DND-41 (cell line): ENCODE results near the gene ASB12.

Source experiments
- ATAC-seq: fragments of 200-7000 bp; cut with Tn5 transposase; 3 replicates; pipeline ENCODE4 v1.9.1; 2021; ENCODE audit warnings: low read depth; ENCODE audit not compliant: insufficient read depth
- DNase-seq: peaks from one replicate; pipeline ENCODE4 v3.0.0-alpha.2; 2020
- H2AFZ ChIP-seq: 2 replicates; pipeline ENCODE4 v1.6.0; 2012; ENCODE audit warnings: low read depth, low read length
- H3K27ac ChIP-seq: 2 replicates; pipeline ENCODE4 v1.5.1; 2012; ENCODE audit warnings: low read length, inconsistent platforms
- H3K27me3 ChIP-seq: fragments of 200-600 bp; sonication (generic); 2 replicates; pipeline ENCODE4 v1.6.0; 2012; ENCODE audit warnings: low read length, mild to moderate bottlenecking, inconsistent platforms; ENCODE audit not compliant: insufficient read depth, poor library complexity
- H3K36me3 ChIP-seq: 2 replicates; pipeline ENCODE4 v1.5.1; 2012; ENCODE audit warnings: low read length, inconsistent platforms; ENCODE audit not compliant: insufficient read depth
- H3K4me1 ChIP-seq: 2 replicates; pipeline ENCODE4 v1.5.1; 2012; ENCODE audit warnings: mild to moderate bottlenecking, low read length; ENCODE audit not compliant: insufficient read depth
- H3K4me2 ChIP-seq: 2 replicates; pipeline ENCODE4 v1.6.0; 2012; ENCODE audit warnings: mild to moderate bottlenecking, moderate library complexity, low read length, inconsistent platforms; ENCODE audit not compliant: insufficient read depth
- H3K4me3 ChIP-seq, 2 experiments: fragments of 200-600 bp in 1 of 2; shearing (Covaris generic) in 1 of 2; 2 replicates each; pipeline ENCODE4 v1.5.1; 2012 to 2016; ENCODE audit warnings: inconsistent platforms in 2 of 2, low read length in 2 of 2, mild to moderate bottlenecking in 2 of 2, low read depth in 1 of 2, moderate library complexity in 1 of 2
- H3K79me2 ChIP-seq: 2 replicates; pipeline ENCODE4 v1.6.0; 2012; ENCODE audit warnings: low read length, inconsistent platforms; ENCODE audit not compliant: insufficient read depth
- H3K9ac ChIP-seq: 2 replicates; pipeline ENCODE4 v1.6.0; 2012; ENCODE audit warnings: low read depth, mild to moderate bottlenecking, inconsistent platforms, low read length, moderate library complexity
- H3K9me3 ChIP-seq: 2 replicates; pipeline ENCODE4 v1.5.1; 2012; ENCODE audit warnings: low read length, moderate library complexity, mild to moderate bottlenecking, inconsistent platforms; ENCODE audit not compliant: insufficient read depth, severe bottlenecking
- H4K20me1 ChIP-seq: 2 replicates; pipeline ENCODE4 v1.6.0; 2012; ENCODE audit warnings: low read length; ENCODE audit not compliant: insufficient read depth
- EZH2 ChIP-seq: IDR thresholded peaks from 3 replicates; pipeline ENCODE4 v1.6.1; 2012; ENCODE audit warnings: borderline replicate concordance, low read depth, mild to moderate bottlenecking, moderate library complexity, low read length, inconsistent platforms; ENCODE audit not compliant: severe bottlenecking
- TF ChIP-seq, protein P1 (sequence below): IDR thresholded peaks from 2 replicates; pipeline ENCODE4 v1.5.1; 2012; ENCODE audit warnings: borderline replicate concordance, low read length, moderate library complexity, mild to moderate bottlenecking; ENCODE audit not compliant: poor library complexity, severe bottlenecking; ENCODE audit errors: extremely low read depth

The ASB12 gene

DNA sequence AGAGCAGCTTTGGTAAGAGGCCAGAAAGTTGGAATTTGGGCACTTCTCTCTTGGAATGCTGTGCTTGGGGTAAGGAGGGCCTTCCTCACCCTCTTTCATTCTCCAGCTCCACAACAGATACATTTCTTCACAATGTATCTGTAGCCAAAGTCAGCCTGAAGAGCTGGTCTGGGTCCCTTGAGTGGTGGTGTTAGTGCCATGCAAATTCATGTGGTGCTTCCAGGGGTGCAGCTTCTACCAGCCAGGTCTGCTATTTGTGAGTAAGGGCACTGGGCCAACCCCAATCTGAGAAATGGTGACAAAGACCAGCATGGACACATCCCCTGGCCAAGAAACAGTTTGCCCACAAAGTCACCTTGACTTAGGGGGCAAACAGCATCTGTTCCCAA lies 42.7 kb downstream of the ASB12 start:
- DNase-seq (no peak), ATAC-seq (no peak)
- no peak overlapping the region for H2AFZ ChIP-seq
- H3K27ac ChIP-seq: no peak overlapping the region
- no peaks in the 10 kb centered on the region for H3K79me2 ChIP-seq
- no peak overlapping the region for H3K4me3 ChIP-seq
- H3K4me2 ChIP-seq: no peak overlapping the region
- no peak overlapping the region for H3K9ac ChIP-seq
- H3K9me3 ChIP-seq: no peaks in the 10 kb centered on the region
- H4K20me1 ChIP-seq: no peaks in the 10 kb centered on the region
- no peaks in the 10 kb centered on the region for H3K4me1 ChIP-seq
- peaks cover 28% of the 10 kb centered on the region for H3K36me3 ChIP-seq
- no peaks in the 10 kb centered on the region for H3K27me3 ChIP-seq
- no peak for TF ChIP-seq EZH2
- TF ChIP-seq, protein P1, sequence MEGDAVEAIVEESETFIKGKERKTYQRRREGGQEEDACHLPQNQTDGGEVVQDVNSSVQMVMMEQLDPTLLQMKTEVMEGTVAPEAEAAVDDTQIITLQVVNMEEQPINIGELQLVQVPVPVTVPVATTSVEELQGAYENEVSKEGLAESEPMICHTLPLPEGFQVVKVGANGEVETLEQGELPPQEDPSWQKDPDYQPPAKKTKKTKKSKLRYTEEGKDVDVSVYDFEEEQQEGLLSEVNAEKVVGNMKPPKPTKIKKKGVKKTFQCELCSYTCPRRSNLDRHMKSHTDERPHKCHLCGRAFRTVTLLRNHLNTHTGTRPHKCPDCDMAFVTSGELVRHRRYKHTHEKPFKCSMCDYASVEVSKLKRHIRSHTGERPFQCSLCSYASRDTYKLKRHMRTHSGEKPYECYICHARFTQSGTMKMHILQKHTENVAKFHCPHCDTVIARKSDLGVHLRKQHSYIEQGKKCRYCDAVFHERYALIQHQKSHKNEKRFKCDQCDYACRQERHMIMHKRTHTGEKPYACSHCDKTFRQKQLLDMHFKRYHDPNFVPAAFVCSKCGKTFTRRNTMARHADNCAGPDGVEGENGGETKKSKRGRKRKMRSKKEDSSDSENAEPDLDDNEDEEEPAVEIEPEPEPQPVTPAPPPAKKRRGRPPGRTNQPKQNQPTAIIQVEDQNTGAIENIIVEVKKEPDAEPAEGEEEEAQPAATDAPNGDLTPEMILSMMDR: no peak

DNA sequence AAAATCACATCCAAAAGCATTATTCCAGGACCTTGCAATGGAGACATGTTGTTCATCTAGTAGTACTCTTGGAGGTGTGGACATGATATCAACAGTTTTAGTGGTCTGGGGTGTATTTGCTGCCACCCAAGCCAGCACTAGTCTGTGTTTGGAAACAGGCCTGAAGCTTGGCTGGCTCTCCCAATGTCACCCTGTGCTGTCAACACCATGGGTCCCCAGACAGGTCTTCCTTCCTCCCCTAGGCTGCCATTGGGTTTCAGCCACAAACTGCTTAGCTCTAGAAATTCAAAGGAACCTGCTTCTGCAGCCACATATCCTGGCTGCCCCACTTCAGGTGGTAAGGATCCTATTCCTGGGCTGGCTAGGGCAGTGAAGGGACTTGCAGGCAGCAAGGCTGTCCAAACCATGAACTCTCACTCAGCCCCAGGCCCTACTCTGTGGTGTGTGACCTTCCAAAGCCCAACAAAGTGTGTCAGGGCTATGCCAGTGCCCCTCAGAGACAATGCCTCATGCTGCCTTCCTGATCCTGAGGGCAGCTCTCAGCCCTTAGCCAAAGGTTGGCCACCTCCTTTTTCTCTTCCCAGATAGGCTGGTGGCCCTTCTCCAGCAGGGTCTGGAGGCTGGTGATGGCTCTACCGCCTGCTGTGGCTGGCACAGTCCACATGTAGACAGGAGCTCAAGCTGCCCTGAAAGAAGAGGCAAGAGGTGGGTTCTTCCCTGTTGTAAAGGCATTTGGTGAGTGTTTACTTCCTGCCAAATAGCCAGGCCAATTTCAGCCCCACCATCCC lies 43.2 kb downstream of the ASB12 start:
- Histone ChIP-seq H3K9me3 (no peaks in the 10 kb centered on the region), H3K4me2 (no peak overlapping the region), H2AFZ (no peak overlapping the region), H3K27ac (no peak overlapping the region), H3K9ac (no peak overlapping the region), H4K20me1 (no peaks in the 10 kb centered on the region), H3K4me3 (no peak overlapping the region), H3K36me3 (peaks cover 23% of the 10 kb centered on the region; the same call in 1 of the 2 replicates), H3K4me1 (no peaks in the 10 kb centered on the region), H3K79me2 (no peaks in the 10 kb centered on the region), H3K27me3 (no peaks in the 10 kb centered on the region)
- no peak for TF ChIP-seq EZH2
- TF ChIP-seq, protein P1: no peak
- no peak for ATAC-seq
- no peak for DNase-seq

DNA sequence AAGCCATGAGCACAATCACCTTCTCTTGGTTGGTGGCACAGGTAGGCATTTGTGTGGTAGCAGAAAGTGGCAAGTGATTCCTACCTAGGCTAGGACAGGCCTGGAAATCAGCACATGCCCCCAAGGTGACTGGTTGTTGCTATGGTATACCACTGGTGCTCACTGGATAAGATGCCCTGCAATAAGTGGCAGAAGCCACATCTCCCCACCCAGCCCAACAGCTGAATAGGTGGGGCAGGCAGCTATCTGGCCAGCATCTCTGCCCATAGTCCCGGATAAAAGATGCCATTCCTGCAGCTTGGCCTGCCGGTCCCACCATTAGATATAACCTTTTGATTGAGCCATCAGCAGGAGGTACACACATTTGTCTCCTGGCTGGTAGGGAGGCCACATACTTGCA lies 46.0 kb downstream of the ASB12 start:
- H4K20me1 ChIP-seq: no peaks in the 10 kb centered on the region
- DNase-seq: no peak
- no peak overlapping the region for H3K4me2 ChIP-seq
- no peak overlapping the region for H3K27ac ChIP-seq
- H3K4me1 ChIP-seq: no peaks in the 10 kb centered on the region
- TF ChIP-seq EZH2: no peak
- TF ChIP-seq, protein P1: no peak
- H2AFZ ChIP-seq: no peak overlapping the region
- no peak overlapping the region for H3K4me3 ChIP-seq
- no peak overlapping the region for H3K9ac ChIP-seq
- H3K27me3 ChIP-seq: no peaks in the 10 kb centered on the region
- no peaks in the 10 kb centered on the region; the same call in 1 of the 2 replicates for H3K36me3 ChIP-seq
- no peaks in the 10 kb centered on the region for H3K9me3 ChIP-seq
- no peak for ATAC-seq
- no peaks in the 10 kb centered on the region for H3K79me2 ChIP-seq

DNA sequence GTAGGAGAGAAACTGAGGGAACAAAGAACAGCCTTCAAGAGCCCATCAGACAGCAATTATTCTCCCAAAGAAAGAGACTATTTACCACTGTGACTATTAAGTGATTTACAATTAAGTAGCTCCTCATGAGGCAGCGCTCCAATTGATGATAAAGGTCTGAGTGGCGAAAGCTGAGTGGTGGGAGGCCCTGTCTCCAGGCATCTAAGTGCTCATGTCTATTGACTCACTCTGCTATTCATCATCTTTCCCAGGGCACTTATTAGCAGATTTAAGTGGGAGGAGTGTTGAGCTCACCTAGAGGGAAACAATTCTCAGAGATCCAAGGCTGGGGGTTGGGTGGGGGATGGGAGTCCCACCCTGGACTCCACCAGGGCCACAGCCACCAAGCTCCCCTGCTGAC lies 48.2 kb downstream of the ASB12 start:
- H3K9ac ChIP-seq: no peak overlapping the region
- H3K4me3 ChIP-seq: no peak overlapping the region
- H3K9me3 ChIP-seq: no peaks in the 10 kb centered on the region
- H4K20me1 ChIP-seq: no peaks in the 10 kb centered on the region
- H2AFZ ChIP-seq: no peak overlapping the region
- H3K36me3 ChIP-seq: no peaks in the 10 kb centered on the region
- no peak overlapping the region for H3K27ac ChIP-seq
- no peaks in the 10 kb centered on the region for H3K27me3 ChIP-seq
- no peak for ATAC-seq
- no peaks in the 10 kb centered on the region for H3K79me2 ChIP-seq
- H3K4me2 ChIP-seq: no peak overlapping the region
- no peak for DNase-seq
- no peaks in the 10 kb centered on the region for H3K4me1 ChIP-seq
- TF ChIP-seq EZH2: no peak
- TF ChIP-seq, protein P1: no peak
